ENCODE measurements around the gene GTPBP1. TPM values are rescaled to one million over a fixed set of nuclear protein-coding genes. Genes with fewer than 3 reads are reported as not detected.

The GTPBP1 gene
- polyA plus RNA-seq, 1 of the 3 experiments (the other 2 are of a cell fraction), result 15.2 TPM

DNA sequence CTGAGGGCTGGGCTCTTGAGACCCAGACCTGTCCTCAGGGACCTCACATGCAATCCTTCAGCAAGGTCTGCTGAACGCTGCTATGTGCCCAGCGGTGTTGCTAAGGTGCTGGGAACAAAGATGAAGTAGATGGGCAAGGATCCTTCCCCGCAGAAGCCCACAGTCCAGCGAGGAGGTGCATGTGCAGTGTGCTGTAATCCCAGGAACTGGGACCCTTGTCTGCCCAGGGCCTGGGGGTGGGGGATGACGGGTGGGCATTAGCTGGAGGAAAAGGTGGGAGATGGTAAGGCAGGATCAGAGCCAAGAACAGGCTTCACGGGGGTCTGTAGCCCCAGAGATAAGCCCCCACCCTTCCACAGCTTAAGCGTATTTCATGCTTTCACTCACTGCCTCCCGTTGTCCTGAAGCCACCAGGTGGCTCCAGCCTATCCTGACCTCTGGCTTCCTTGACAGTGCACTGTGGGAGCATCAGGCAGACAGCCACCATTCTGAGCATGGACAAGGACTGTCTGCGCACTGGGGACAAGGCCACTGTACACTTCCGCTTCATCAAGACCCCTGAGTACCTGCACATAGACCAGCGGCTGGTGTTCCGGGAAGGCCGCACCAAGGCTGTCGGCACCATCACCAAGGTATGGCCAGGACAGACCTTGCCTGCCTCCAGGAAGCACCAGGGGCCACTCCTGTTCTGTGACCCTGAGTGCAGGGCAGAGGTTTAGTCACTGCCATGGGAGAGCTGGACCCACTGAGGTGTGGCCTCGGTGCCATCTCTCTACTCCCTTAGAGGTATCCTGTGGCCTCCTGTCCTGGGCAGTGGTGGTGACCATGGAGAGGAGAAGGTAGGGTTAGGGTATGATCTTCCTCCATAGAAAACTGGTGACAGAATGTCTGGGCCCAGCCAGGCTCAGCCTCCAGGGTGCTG, 22.0 kb downstream of the GTPBP1 start:
- Histone ChIP-seq H3K4me2 (no peak overlapping the region), H3K9me2 (no peaks in the 10 kb centered on the region), H3K27me3 (ENCODE audit: insufficient read depth) (no peaks in the 10 kb centered on the region), H3K4me1 (ENCODE audit: control insufficient read depth in 1 of 2, insufficient read depth in 2 of 2, low read depth in 1 of 2, low read length in 1 of 2) (no peaks in the 10 kb centered on the region), H3K4me3 (ENCODE audit: low read depth in 2 of 2, low read length in 1 of 2) (no peak overlapping the region), H3K9me3 (no peaks in the 10 kb centered on the region), H3K79me2 (ENCODE audit: insufficient read depth) (no peaks in the 10 kb centered on the region), H3K9ac (no peak overlapping the region), H2AFZ (ENCODE audit: low read depth) (no peak overlapping the region), H4K20me1 (ENCODE audit: insufficient read depth) (no peaks in the 10 kb centered on the region), H3F3A (replicated peaks; ENCODE audit: insufficient read depth) (no peaks in the 10 kb centered on the region), H3K27ac (ENCODE audit: low read depth in 2 of 2, low read length in 1 of 2) (no peak overlapping the region), H3K36me3 (replicated peaks in 1 of 2; ENCODE audit: control insufficient read depth in 1 of 2, insufficient read depth in 2 of 2, low read length in 1 of 2) (peaks cover 0 to 33% of the 10 kb centered on the region in 2 experiments)
- POLR2A ChIA-PET, result no interaction called here
- CTCF ChIA-PET, result no interaction called here
- DNase-seq, result no peak
- TF ChIP-seq, protein P1, sequence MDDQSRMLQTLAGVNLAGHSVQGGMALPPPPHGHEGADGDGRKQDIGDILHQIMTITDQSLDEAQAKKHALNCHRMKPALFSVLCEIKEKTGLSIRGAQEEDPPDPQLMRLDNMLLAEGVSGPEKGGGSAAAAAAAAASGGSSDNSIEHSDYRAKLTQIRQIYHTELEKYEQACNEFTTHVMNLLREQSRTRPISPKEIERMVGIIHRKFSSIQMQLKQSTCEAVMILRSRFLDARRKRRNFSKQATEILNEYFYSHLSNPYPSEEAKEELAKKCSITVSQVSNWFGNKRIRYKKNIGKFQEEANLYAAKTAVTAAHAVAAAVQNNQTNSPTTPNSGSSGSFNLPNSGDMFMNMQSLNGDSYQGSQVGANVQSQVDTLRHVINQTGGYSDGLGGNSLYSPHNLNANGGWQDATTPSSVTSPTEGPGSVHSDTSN (IDR thresholded peaks at IDR 0.05), result no peak
- TF ChIP-seq RXRA (IDR thresholded peaks at IDR 0.05; ENCODE audit: borderline replicate concordance, low read depth), result no peak
- TF ChIP-seq FOXM1 (IDR thresholded peaks at IDR 0.05; ENCODE audit: low read depth), result no peak
- TF ChIP-seq, protein P2, sequence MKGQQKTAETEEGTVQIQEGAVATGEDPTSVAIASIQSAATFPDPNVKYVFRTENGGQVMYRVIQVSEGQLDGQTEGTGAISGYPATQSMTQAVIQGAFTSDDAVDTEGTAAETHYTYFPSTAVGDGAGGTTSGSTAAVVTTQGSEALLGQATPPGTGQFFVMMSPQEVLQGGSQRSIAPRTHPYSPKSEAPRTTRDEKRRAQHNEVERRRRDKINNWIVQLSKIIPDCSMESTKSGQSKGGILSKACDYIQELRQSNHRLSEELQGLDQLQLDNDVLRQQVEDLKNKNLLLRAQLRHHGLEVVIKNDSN (IDR thresholded peaks at IDR 0.05; ENCODE audit: borderline replicate concordance, low read depth), result no peak
- no peak for TF ChIP-seq SIN3A (IDR thresholded peaks at IDR 0.05; ENCODE audit: borderline replicate concordance, low read depth, low read length)
- TF ChIP-seq RCOR1 (IDR thresholded peaks at IDR 0.05; ENCODE audit: low read length), result no peak
- no peak for TF ChIP-seq POLR2AphosphoS5 (IDR thresholded peaks at IDR 0.05; ENCODE audit: low read depth, low read length)
- no peak for TF ChIP-seq EP300 (IDR thresholded peaks at IDR 0.05; ENCODE audit: borderline replicate concordance in 1 of 2, low read depth in 1 of 2, low read length in 1 of 2)
- TF ChIP-seq TEAD4 (IDR thresholded peaks at IDR 0.05; ENCODE audit: borderline replicate concordance, insufficient read depth), result no peak
- WGBS (ENCODE audit: low lambda C conversion rate), result 93% methylated on average over 5 of the region's 15 CpGs

DNA sequence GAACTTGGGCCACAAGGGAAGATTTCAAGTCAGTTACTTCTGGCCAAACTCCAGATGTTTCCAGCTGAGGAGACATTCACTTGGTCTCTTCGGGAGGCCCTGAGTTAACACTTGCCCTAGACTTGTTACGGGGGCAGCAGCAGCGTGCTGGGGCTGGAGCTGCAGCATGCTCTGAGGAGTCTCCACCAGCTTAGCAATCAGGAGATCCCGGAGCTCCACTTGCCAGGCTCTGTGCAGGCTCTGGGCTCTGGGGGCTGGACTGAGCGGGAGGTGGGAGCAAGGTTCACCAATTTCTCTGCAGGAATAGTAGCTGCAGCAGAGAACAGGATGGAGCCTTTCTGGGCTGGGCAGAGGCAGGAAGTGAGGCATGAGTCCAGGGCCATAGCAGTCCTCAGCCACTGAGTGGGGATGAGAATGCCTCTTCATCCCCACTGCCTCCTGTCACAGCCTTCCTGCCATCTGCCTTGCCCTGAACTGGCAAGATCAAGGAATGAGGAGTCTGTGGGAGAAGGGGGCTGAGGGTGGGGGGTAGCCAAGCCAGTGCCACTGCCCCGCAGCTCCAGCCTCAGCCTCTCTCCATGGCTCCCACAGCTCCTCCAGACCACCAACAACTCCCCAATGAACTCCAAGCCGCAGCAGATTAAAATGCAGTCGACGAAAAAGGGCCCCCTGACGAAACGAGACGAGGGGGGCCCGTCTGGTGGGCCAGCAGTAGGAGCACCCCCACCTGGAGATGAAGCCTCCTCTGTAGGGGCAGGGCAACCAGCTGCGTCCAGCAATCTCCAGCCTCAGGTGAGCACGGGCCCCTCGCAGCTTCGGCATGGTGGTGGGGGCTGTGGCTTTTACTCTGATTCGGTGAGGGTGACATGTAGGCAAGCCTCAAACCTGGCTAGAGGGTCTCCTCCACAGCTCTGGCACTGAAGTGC, 23.4 kb downstream of the GTPBP1 start:
- TF ChIP-seq EP300 (IDR thresholded peaks at IDR 0.05; ENCODE audit: borderline replicate concordance in 1 of 2, low read depth in 1 of 2, low read length in 1 of 2), result no peak
- no peak for TF ChIP-seq GABPA (IDR thresholded peaks at IDR 0.05; ENCODE audit: low read depth)
- Histone ChIP-seq H3K4me1 (ENCODE audit: control insufficient read depth in 1 of 2, insufficient read depth in 2 of 2, low read depth in 1 of 2, low read length in 1 of 2) (no peaks in the 10 kb centered on the region; a peak in 1 of 4 replicates), H2AFZ (ENCODE audit: low read depth) (no peak overlapping the region), H3K9ac (no peak overlapping the region), H4K20me1 (ENCODE audit: insufficient read depth) (no peaks in the 10 kb centered on the region), H3K27me3 (ENCODE audit: insufficient read depth) (no peaks in the 10 kb centered on the region), H3K9me2 (no peaks in the 10 kb centered on the region), H3K4me3 (ENCODE audit: low read depth in 2 of 2, low read length in 1 of 2) (no peak overlapping the region), H3K9me3 (no peaks in the 10 kb centered on the region), H3K27ac (ENCODE audit: low read depth in 2 of 2, low read length in 1 of 2) (no peak overlapping the region), H3F3A (replicated peaks; ENCODE audit: insufficient read depth) (no peaks in the 10 kb centered on the region), H3K4me2 (no peak overlapping the region), H3K36me3 (replicated peaks in 1 of 2; ENCODE audit: control insufficient read depth in 1 of 2, insufficient read depth in 2 of 2, low read length in 1 of 2) (peaks cover 0 to 31% of the 10 kb centered on the region in 2 experiments), H3K79me2 (ENCODE audit: insufficient read depth) (no peaks in the 10 kb centered on the region)
- POLR2A ChIA-PET, result no interaction called here
- 92% methylated on average over 7 of the region's 18 CpGs for WGBS (ENCODE audit: low lambda C conversion rate)
- CTCF ChIA-PET, result no interaction called here
- no peak for DNase-seq
